ENCODE results near the gene RBM47.

The RBM47 gene

GRCh38 chr4:40405193-40405592, 224.5 kb downstream of the RBM47 start:
- Histone ChIP-seq H3K9ac (ENCODE audit: low read depth, low read length, poor library complexity, severe bottlenecking) (no peak overlapping the region), H3K9me3 (ENCODE audit: insufficient read depth, low read depth, low read length) (no peaks in the 10 kb centered on the region), H3K27me3 (ENCODE audit: insufficient read depth, low read length, poor library complexity, severe bottlenecking) (no peaks in the 10 kb centered on the region), H3F3A (ENCODE audit: low read depth) (no peaks in the 10 kb centered on the region), H3K4me2 (ENCODE audit: low read depth, low read length, poor library complexity, severe bottlenecking) (no peak overlapping the region), H3K4me1 (ENCODE audit: insufficient read depth, low read length, poor library complexity, severe bottlenecking) (no peaks in the 10 kb centered on the region), H3K79me2 (ENCODE audit: insufficient read depth, low read length) (no peaks in the 10 kb centered on the region), H3K36me3 (ENCODE audit: insufficient read depth, low read length) (no peaks in the 10 kb centered on the region), H3K4me3 (ENCODE audit: low read length, poor library complexity, severe bottlenecking) (no peak overlapping the region), H3K9me2 (replicated peaks; ENCODE audit: low read depth, low read length) (no peaks in the 10 kb centered on the region), H2AFZ (ENCODE audit: low read length) (no peak overlapping the region), H4K20me1 (ENCODE audit: insufficient read depth, low read length, poor library complexity, severe bottlenecking) (no peaks in the 10 kb centered on the region)
- TF ChIP-seq EZH2phosphoT487 (IDR thresholded peaks at IDR 0.05; ENCODE audit: borderline replicate concordance): no peak
- TF ChIP-seq, protein P1, sequence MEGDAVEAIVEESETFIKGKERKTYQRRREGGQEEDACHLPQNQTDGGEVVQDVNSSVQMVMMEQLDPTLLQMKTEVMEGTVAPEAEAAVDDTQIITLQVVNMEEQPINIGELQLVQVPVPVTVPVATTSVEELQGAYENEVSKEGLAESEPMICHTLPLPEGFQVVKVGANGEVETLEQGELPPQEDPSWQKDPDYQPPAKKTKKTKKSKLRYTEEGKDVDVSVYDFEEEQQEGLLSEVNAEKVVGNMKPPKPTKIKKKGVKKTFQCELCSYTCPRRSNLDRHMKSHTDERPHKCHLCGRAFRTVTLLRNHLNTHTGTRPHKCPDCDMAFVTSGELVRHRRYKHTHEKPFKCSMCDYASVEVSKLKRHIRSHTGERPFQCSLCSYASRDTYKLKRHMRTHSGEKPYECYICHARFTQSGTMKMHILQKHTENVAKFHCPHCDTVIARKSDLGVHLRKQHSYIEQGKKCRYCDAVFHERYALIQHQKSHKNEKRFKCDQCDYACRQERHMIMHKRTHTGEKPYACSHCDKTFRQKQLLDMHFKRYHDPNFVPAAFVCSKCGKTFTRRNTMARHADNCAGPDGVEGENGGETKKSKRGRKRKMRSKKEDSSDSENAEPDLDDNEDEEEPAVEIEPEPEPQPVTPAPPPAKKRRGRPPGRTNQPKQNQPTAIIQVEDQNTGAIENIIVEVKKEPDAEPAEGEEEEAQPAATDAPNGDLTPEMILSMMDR (conservative IDR thresholded peaks at IDR 0.05; ENCODE audit: low read length): no peak

GRCh38 chr4:40403081-40403480, 226.6 kb downstream of the RBM47 start:
- H3K27me3 ChIP-seq (ENCODE audit: insufficient read depth, low read length, poor library complexity, severe bottlenecking): no peaks in the 10 kb centered on the region
- H3K4me2 ChIP-seq (ENCODE audit: low read depth, low read length, poor library complexity, severe bottlenecking): no peak overlapping the region
- H4K20me1 ChIP-seq (ENCODE audit: insufficient read depth, low read length, poor library complexity, severe bottlenecking): no peaks in the 10 kb centered on the region
- H3F3A ChIP-seq (ENCODE audit: low read depth): no peaks in the 10 kb centered on the region
- no peak overlapping the region for H3K9ac ChIP-seq (ENCODE audit: low read depth, low read length, poor library complexity, severe bottlenecking)
- no peak overlapping the region for H3K4me3 ChIP-seq (ENCODE audit: low read length, poor library complexity, severe bottlenecking)
- H3K36me3 ChIP-seq (ENCODE audit: insufficient read depth, low read length): no peaks in the 10 kb centered on the region
- TF ChIP-seq, protein P1 (conservative IDR thresholded peaks at IDR 0.05; ENCODE audit: low read length): no peak
- no peak for TF ChIP-seq EZH2phosphoT487 (IDR thresholded peaks at IDR 0.05; ENCODE audit: borderline replicate concordance)
- H3K79me2 ChIP-seq (ENCODE audit: insufficient read depth, low read length): no peaks in the 10 kb centered on the region
- H3K4me1 ChIP-seq (ENCODE audit: insufficient read depth, low read length, poor library complexity, severe bottlenecking): no peaks in the 10 kb centered on the region
- H3K9me3 ChIP-seq (ENCODE audit: insufficient read depth, low read depth, low read length): no peaks in the 10 kb centered on the region
- H3K9me2 ChIP-seq (replicated peaks; ENCODE audit: low read depth, low read length): no peaks in the 10 kb centered on the region
- no peak overlapping the region for H2AFZ ChIP-seq (ENCODE audit: low read length)

- no peaks in the 10 kb centered on the region for H3K36me3 ChIP-seq (ENCODE audit: insufficient read depth, low read length)
- no peak overlapping the region for H2AFZ ChIP-seq (ENCODE audit: low read length)
- H3K9me2 ChIP-seq (replicated peaks; ENCODE audit: low read depth, low read length): no peaks in the 10 kb centered on the region
- H3K9me3 ChIP-seq (ENCODE audit: insufficient read depth, low read depth, low read length): no peaks in the 10 kb centered on the region
- H3K4me2 ChIP-seq (ENCODE audit: low read depth, low read length, poor library complexity, severe bottlenecking): no peak overlapping the region
- no peak overlapping the region for H3K4me3 ChIP-seq (ENCODE audit: low read length, poor library complexity, severe bottlenecking)
- no peaks in the 10 kb centered on the region for H3K4me1 ChIP-seq (ENCODE audit: insufficient read depth, low read length, poor library complexity, severe bottlenecking)
- TF ChIP-seq EZH2phosphoT487 (IDR thresholded peaks at IDR 0.05; ENCODE audit: borderline replicate concordance): no peak
- TF ChIP-seq, protein P1 (conservative IDR thresholded peaks at IDR 0.05; ENCODE audit: low read length): no peak
- no peaks in the 10 kb centered on the region for H3F3A ChIP-seq (ENCODE audit: low read depth)
- H4K20me1 ChIP-seq (ENCODE audit: insufficient read depth, low read length, poor library complexity, severe bottlenecking): no peaks in the 10 kb centered on the region
- no peaks in the 10 kb centered on the region for H3K27me3 ChIP-seq (ENCODE audit: insufficient read depth, low read length, poor library complexity, severe bottlenecking)
- no peak overlapping the region for H3K9ac ChIP-seq (ENCODE audit: low read depth, low read length, poor library complexity, severe bottlenecking)
- no peaks in the 10 kb centered on the region for H3K79me2 ChIP-seq (ENCODE audit: insufficient read depth, low read length)
Observed at GRCh38 chr4:40402556-40402955, 227.1 kb downstream of the RBM47 start.

Data from Loucy (cell line).